Measurements from ENCODE around the gene LCN12.
A peak's percentile ranks its signal among the peaks of the same experiment; 100 is the strongest.

LCN12 gene

DNA sequence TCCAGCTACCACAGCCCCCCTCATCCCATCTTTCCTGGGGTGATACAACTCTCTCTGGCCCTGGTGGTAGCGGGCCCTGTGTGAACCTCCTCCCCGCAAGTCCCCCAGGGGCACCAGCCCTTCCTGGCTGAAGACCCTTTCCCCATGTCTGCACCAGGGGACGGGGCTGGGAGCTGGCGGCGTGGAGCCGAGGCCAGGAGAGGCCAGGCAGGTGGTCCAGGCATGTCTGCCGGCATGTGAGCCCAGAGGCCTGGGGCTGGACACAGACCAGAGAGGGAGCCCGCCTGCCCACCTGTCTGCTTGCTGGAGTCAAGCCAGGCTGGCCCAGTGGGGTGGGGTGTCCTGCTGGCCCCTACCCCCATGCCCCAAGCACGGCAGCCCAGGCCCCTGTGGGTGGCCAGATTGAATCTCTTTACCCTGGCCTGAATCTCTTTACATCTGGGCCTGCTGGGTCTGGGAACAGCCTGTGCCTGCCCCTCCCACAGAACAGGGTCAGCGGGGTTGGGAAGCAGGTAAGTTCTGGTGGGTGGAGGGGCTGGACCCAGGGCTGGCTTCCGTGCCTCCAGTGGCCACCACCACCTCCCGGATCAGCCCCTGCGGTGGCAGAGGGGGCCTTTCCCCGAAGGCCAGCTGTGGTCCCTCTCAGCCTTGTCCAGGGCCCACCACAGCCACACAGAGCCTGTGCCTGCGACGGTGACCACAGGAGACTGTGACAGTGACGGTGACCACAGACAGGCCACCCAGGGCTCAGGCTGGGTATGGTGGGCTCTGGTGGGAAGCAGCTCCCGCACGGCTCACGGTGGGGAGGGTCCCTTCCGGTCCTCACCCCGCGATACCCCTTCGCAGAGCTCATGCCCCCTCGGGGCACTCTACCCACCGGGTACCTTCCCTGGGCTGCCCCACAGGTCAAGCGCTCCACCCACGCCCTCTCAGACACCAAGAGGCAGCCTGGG lies 7.1 kb downstream of the LCN12 start:
- no peak for DNase-seq

DNA sequence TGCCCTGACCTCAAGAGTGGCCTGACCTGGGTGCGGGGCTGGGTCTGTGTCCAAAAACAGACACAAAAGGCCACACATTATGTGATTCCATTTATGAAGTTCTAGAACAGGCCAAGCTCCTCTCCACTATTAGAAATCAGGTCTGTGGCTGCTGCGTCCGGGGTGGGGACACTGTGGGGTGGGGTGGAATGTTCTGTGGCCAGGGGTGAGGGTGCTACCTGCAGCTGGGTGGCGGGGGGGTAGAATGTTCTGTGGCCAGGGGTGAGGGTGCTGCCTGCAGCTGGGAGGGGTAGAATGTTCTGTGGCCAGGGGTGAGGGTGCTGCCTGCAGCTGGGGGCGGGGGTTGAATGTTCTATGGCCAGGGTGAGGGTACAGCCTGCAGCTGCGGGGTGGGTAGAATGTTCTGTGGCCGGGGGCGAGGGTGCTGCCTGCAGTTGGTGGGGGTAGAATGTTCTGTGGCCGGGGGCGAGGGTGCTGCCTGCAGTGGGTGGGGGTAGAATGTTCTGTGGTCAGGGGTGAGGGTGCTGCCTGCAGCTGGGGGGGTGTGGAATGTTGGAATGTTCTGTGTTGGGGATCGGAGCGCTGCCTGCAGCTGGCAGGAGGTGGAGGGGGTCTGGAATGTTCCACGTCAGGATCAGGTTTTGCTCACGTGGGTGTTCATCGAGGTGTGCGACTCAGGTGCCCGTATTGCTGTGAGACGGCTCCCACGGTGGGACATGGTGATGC lies 8.3 kb downstream of the LCN12 start:
- no peak for DNase-seq

DNA sequence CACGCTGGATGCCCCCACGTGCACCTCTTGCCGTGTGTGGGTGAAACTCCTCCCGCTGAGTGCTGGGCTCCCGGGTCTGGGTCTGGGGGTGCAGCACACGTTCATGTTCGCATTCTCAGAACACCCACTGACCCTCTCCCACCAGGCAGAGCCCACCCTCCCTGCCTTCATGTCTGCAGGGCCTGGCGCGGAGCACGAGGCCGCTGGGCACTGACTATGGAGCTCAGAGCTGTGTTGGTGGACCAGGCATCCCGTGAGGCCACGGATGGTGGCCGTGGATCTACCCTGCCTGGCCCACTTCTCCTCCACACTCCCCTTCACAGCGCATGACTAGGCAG lies 8.8 kb downstream of the LCN12 start:
- DNase-seq: no peak

GRCh38 chr9:136961279-136962065 lies 9.4 kb downstream of the LCN12 start:
- DNase-seq: no peak

DNA sequence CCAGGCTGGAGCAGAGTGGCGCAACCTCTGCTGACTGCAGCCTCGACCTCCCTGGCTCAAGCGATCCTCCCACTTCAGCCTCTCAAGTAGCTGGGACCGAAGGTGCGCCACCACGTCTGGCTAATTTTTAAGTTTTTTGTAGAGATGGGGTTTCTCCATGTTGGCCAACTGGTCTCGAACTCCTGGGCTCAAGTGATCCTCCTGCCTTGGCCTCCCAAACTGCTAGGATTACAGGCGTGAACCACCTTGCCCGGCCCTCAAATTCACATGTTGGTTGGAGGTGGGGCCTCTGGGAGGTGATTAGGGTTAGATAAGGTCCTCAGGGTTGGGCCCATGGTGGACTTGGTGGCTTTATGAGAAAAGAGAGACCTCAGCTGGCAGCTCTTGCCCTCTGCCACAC lies 10.1 kb downstream of the LCN12 start:
- peak; percentile 31 for DNase-seq

- DNase-seq: no peak
Measured at GRCh38 chr9:136962701-136963248, 10.7 kb downstream of the LCN12 start.

- no peak for DNase-seq
Measured at GRCh38 chr9:136963341-136963740, 11.3 kb downstream of the LCN12 start.

DNA sequence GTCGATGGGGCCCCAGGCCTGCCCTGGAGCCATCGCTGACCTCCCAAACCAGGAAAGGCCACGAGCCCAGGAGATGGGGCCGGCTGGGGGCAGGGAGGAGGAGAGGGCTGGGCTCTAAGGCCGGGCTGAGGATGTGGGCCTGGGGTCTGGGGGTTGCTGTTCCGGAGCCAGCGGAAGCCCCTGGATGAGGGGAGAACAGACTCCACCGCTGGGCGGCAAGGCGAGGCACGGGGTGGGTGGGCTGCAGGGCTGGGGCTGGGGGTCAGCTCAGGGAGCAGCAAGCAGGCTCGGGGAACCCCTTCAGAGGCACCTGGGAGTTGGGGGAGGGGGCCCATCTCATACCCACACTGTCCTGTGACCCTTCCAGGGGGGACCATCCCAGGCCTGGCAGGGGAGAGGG lies 11.7 kb downstream of the LCN12 start:
- DNase-seq: no peak

GRCh38 chr9:136964171-136964689 lies 12.2 kb downstream of the LCN12 start:
- DNase-seq: peak; percentile 45

GRCh38 chr9:136964833-136965422 lies 12.9 kb downstream of the LCN12 start:
- no peak for DNase-seq

DNA sequence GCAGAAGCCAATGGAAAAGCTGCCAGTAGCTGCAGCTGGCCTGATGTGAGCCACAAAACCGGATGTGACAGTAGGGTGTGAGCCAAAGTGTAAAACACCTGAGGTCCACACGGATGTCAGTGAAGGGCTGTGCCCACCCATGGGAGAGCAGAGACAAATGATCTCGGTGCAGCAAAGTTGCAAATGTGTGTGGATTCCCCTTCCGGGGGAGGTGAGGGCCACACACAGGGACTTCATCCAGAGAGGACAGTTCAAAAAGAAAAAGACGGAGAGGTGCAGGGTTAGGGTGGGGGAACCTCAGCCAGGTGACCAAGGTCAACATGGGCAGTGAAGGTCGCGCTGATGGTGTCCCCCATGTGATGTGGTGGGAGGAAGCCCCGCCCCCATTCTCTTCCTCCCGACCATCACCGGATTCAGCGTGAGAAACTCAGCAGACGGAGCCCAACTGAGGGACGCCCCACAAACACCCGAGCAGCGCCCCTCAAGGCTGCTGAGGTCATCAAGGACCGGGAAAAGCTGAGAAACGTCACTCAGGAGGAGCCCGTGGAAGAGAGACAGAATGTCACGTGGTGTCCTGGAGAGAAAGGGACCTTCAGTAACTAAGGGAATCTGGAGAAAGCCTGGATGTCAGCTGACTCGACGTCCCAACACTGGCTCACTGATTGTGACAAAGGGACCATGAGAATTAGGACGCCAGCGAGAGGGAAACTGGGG lies 13.9 kb downstream of the LCN12 start:
- DNase-seq: no peak

DNA sequence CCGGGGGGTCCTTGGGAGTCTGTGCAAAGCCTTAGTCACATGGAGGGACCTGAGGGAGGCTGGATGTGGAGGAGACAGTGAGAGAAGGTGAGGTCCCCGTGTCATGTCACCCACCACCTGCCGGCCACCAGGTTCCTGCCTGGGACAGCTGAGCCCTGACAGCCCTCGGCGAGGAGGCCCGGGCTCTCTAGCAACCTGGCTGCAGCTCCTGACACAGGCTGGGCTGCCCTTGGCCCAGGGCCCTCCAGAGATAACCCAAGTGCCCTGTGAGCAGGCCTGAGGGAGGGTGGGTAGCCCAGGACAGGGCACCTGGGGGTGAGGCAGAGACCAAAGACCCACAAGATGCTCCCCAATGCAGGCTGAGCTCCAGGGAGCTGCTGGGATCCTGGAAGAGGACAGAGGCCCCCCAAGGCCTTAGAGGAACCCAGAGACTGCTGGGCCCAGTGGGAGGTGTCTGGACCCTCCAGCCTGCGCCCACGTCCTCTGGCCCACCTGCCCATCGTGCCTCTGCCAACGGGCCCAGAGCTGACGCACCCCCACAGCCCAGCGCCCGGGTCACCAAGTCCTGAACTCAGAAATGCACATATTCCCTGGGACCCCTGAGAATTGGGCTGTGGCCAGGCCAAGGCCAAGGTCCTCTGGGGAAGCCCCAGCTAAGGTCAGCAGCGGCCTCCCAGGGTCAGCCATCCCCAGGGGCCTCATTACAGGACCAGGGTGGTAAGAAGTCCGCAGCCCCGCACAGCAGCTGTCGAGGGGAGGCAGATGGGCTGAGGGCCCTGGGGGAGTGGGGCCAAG lies 16.5 kb downstream of the LCN12 start:
- DNase-seq: no peak

DNA sequence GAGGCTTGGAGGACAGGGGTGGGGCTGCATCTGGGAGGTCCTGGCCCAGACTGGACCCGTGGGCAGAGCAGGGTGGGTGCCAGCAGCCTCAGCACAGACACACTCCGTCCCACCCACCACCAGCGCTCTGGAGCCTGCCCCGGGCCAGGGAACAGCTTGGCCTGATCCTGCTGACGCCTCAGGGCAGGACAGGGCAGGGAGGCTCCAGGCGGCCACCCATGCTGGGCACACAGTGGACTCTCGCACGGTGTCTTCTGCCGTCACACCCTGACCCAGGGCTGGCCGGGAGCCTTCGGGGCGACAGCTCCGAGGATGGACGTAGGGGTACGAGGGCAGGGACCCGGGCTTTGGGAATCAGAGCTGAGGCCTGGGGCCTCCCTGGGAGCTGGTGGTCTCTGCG lies 17.1 kb downstream of the LCN12 start:
- DNase-seq: no peak

DNA sequence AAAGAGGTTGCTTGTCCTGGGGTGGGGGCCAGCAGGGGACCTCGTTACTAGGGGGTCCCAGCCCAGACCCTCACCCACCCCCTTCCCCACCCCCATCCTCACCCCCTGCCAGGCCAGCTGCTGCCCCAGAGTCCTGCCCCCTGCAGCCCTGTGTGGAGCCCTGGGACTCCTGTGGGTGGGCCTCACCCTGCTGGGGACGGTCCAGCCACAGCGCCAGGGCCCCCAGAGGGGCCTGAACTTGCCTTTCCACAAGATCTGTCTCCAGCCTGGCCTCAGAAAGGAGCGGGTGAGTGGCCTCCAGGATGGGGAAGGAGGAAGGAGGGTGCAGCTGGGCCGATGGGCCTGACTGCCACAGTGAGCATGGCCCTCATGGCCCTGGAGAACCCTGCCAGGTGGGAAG lies 17.7 kb downstream of the LCN12 start:
- DNase-seq: no peak

DNA sequence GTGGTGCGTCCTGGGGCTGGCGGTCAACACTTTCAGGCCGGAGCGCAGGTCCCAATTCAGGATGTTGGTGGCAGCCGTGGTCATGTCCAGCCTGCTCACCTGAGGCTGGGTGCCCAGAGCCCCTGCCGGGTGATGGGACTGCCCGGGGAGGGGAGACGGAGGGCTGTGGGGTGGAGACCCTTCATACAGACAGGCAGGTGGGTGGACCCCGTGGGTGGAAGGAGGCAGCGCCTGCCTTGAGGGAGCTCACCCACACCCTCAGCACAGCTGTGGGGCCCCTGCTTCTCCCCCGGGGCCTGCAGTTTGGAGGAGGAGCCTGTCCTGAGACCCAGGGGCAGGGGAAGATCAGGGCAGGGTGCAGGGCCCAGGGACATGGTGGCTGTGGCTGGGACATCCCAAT lies 18.3 kb downstream of the LCN12 start:
- no peak for DNase-seq

GRCh38 chr9:136971746-136972145 lies 19.7 kb downstream of the LCN12 start:
- DNase-seq: no peak

DNA sequence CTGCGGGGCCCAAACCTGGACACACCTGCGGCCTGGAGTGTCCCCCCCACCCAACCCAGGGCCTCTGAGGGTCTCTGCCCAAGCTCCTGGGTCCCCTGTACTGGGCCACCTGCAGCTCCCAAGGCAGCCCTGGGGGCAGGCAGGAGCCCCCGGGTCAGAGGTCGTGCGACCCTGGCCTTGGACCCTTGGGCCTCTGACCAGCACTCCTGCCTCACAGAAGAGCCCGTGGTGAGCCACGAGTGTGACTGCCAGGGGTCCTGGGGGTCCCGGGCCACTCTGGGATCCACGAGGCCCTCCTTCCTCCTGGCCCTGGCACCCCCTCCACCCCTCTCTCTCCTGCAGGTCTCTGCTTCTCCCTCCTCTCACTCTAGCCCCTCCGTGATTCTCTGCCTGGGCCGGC lies 20.3 kb downstream of the LCN12 start:
- no peak for DNase-seq

GRCh38 chr9:136972743-136973142 lies 20.7 kb downstream of the LCN12 start:
- DNase-seq: no peak

GRCh38 chr9:136973618-136974617 lies 21.8 kb downstream of the LCN12 start:
- no peak for DNase-seq

All from hematopoietic multipotent progenitor cell treated with erythropoietin and hydrocortisone succinate and interleukin-3 and kit ligand, for 8 days (in vitro differentiated cells).